A549 treated with CpdA at 1 μM for 4 hours (cell line): ENCODE results near the gene ZBTB47. TPM values are rescaled to one million over a fixed set of nuclear protein-coding genes. Genes with fewer than 3 reads are reported as not detected.

ENCODE experiments used
- total RNA-seq: library from RNA; stranded (reverse); fragments of 200-300 nt; extraction: Qiagen RNA extraction; gene quantifications from 5 replicates; pipeline ENCODE4 v1.2.3, GENCODE V29; 2022; ENCODE audit warnings: low read depth

ZBTB47 gene
- 4.7 to 7.5 TPM (median 5.9 TPM) in 5 replicates for total RNA-seq

GRCh38 chr3:42653560-42654330, at the start of gene ZBTB47:
Gene ZBTB47, plus strand, starts transcription at chr3:42653697. Its CDS starts 4,659 bp downstream, at chr3:42658356.

GRCh38 chr3:42685363-42685881, 31.9 kb downstream of the ZBTB47 start, which contains the start of gene KLHL40:
Gene KLHL40, plus strand, starts transcription at chr3:42685537. Its CDS starts 82 bp downstream, at chr3:42685619.

GRCh38 chr3:42702066-42702951, 48.8 kb downstream of the ZBTB47 start, which contains the start of gene HHATL:
Gene HHATL, minus strand, starts transcription at chr3:42702798. Its CDS starts 1,972 bp downstream, at chr3:42700826.

Other genes with a start within 250 kb of the ZBTB47 start
- gene LYZL4, start 243.1 kb upstream of the ZBTB47 start, total RNA-seq = not detected in 5 replicates
- gene VIPR1, start 151.1 kb upstream of the ZBTB47 start, total RNA-seq = 0.54 to 0.73 TPM (median 0.58 TPM) in 5 replicates
- gene SEC22C, start 71.7 kb upstream of the ZBTB47 start, total RNA-seq = 28.1 to 33.1 TPM (median 31.0 TPM) in 5 replicates
- 19.0 to 21.7 TPM (median 20.3 TPM) in 5 replicates for gene SS18L2, start 62.8 kb upstream of the ZBTB47 start, total RNA-seq
- gene NKTR, start 53.0 kb upstream of the ZBTB47 start, total RNA-seq = 9.2 to 13.9 TPM (median 11.6 TPM) in 5 replicates
- not detected in 5 replicates for gene KLHL40, start 31.8 kb downstream of the ZBTB47 start, total RNA-seq
- not detected in 5 replicates for gene HHATL, start 49.1 kb downstream of the ZBTB47 start, total RNA-seq
- 0.28 to 0.98 TPM (median 0.43 TPM) in 5 replicates for gene CCDC13, start 119.6 kb downstream of the ZBTB47 start, total RNA-seq
- 66.2 to 97.5 TPM (median 72.6 TPM) in 5 replicates for gene HIGD1A, start 150.8 kb downstream of the ZBTB47 start, total RNA-seq
- gene ACKR2, start 155.7 kb downstream of the ZBTB47 start, total RNA-seq = 0.07 TPM in 1 of 5 replicates, not detected in the others
- gene CYP8B1, start 222.2 kb downstream of the ZBTB47 start, total RNA-seq = not detected in 5 replicates